HG02943 (cell line): ENCODE results near the gene MPPED2.

ENCODE experiments used
- ATAC-seq: cut with Tn5 transposase; IDR thresholded peaks from one replicate; pipeline ENCODE4 v1.9.1; 2021; ENCODE audit warnings: mild to moderate bottlenecking, low read depth, moderate library complexity; ENCODE audit not compliant: unreplicated experiment

The MPPED2 gene

GRCh38 chr11:30586251-30587144, at the start of gene MPPED2:
Gene MPPED2, minus strand, starts transcription at chr11:30586353. Its CDS starts 5,980 bp downstream, at chr11:30580373.
- ATAC-seq, result peak; percentile 86

- ATAC-seq, result no peak
Observed at GRCh38 chr11:30635401-30635989, 49.3 kb upstream of the MPPED2 start.

- ATAC-seq, result no peak
Observed at GRCh38 chr11:30631148-30631547, 45.0 kb upstream of the MPPED2 start.

- ATAC-seq, result no peak
Observed at GRCh38 chr11:30619767-30620166, 33.6 kb upstream of the MPPED2 start.

- no peak for ATAC-seq
Observed at GRCh38 chr11:30617762-30618161, 31.6 kb upstream of the MPPED2 start.

- ATAC-seq, result no peak
Observed at GRCh38 chr11:30610628-30611027, 24.5 kb upstream of the MPPED2 start.

DNA sequence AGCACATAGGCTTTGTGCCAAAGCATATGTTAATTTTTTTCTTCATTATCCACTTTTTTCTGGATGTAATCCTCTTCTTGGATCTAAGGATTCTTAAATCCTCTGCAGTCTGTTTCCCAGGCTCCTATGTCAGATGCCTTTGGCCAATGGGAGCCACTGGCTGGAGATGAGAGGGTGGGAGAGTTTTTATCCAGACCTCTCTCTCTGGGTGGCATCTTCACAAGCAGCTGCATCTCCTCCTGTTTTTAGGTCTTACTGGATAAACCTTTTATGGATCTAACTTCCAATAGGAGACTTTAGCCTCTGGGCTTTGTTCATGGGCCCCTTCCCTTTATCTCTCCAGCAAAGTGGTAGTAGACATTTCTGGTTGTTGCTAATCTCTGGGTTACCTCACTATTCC, 22.4 kb upstream of the MPPED2 start:
- ATAC-seq, result no peak

GRCh38 chr11:30605036-30605605, 19.0 kb upstream of the MPPED2 start:
- peak; percentile 59 for ATAC-seq

GRCh38 chr11:30603357-30603756, 17.2 kb upstream of the MPPED2 start:
- no peak for ATAC-seq

GRCh38 chr11:30596832-30597231, 10.7 kb upstream of the MPPED2 start:
- no peak for ATAC-seq

- no peak for ATAC-seq
Observed at GRCh38 chr11:30595934-30596333, 9.8 kb upstream of the MPPED2 start.

DNA sequence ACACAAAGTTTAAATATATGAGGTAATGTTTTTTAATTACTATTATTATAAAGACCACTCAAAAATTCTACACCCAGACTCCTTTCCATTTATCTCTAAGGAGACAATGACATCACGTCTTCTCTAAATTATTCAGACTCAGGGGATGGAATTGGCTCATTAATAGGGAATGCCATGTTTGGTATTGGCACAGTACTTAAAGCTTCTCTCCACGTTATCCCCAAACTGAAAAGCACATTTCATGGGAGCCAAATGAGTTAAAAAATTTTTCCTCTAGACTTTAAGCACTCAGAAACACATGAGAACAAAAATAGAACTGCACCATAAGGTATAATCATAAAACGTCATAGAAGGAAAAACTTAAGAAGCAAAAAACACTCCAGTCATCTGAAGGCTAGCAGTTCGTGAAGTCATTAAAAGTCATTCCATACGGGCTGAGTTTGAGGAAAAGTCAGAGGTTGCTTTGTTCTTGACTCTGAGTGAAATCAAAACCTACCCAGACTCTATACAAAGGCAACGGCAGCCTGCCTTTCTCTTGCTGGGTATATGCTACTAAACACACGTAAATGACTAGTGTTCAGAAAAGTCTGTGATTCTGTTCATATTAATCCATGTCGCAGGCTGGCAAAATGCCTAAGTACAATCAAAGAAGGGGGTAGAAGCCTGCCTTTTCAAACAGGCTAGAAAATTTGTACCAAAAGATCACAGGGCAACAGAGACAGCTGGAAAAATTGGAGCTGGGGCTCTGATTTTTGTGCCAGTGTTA, 8.7 kb upstream of the MPPED2 start:
- ATAC-seq, result no peak

GRCh38 chr11:30587269-30587812, 1.2 kb upstream of the MPPED2 start:
- ATAC-seq, result no peak

- peak; percentile 19 for ATAC-seq
Observed at GRCh38 chr11:30585892-30586250, 282 bp downstream of the MPPED2 start.

GRCh38 chr11:30585125-30585891, 845 bp downstream of the MPPED2 start:
- ATAC-seq, result peak; percentile 29

DNA sequence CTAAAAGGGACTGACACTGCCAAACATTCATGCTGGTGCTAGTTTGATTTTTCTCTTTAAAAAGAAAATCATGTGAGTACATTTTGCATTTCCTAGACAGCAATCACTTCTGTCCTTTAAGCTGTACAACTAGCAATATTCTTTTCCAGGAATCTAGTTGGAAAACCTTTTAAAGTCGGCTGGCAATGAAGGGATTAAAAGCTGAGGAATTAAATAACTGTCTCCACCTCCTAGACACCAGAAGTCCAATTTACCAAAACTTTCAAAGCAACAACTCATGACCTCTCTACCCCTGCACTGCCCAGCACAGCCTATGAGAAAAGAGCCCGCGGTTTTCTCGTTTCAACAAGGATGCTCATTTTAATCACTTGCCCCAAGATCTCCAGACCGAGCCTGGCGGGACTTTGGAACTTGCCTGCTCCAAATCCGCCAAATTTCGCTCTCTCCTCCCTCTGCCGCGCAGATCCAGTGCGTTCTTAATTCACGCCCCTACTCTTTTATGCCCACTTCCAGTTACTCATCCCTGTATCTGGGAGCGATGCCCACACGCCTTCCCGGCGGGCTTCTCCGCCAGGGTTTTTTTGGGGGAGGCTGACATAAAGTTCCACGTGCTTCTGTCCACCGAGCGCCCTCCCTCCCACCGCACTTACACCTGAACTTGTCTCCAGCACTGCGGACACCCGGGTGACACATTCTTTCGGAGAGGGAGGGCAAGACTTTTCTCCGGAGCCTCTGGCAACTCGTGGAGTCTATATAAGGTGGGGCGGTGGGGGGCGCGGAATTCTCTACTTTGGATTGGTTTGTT, 2.5 kb downstream of the MPPED2 start:
- no peak for ATAC-seq

GRCh38 chr11:30582726-30583125, 3.4 kb downstream of the MPPED2 start:
- ATAC-seq, result no peak

DNA sequence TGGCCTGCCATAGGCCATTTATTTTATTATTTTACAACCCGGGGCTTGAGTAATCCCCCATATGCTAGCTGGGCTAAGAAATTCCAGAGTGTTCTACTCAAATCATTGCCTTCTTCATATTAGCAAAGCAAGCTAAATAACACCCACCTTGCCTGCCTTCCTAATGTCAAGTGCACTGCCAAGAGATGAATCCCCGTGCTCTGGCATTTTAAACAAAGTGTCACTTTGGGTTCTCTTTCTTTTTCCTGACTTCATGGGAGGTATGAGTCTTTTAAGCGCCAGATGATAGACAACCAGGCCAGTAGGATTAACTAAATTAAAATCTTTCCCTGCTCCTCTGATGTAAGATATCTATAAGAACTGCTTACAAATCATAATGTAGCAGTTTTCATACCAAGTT, 4.5 kb downstream of the MPPED2 start:
- ATAC-seq, result no peak

- no peak for ATAC-seq
Observed at GRCh38 chr11:30580573-30580972, 5.6 kb downstream of the MPPED2 start.
